ENCODE data around the gene KCNH1.

The KCNH1 gene, protein sequence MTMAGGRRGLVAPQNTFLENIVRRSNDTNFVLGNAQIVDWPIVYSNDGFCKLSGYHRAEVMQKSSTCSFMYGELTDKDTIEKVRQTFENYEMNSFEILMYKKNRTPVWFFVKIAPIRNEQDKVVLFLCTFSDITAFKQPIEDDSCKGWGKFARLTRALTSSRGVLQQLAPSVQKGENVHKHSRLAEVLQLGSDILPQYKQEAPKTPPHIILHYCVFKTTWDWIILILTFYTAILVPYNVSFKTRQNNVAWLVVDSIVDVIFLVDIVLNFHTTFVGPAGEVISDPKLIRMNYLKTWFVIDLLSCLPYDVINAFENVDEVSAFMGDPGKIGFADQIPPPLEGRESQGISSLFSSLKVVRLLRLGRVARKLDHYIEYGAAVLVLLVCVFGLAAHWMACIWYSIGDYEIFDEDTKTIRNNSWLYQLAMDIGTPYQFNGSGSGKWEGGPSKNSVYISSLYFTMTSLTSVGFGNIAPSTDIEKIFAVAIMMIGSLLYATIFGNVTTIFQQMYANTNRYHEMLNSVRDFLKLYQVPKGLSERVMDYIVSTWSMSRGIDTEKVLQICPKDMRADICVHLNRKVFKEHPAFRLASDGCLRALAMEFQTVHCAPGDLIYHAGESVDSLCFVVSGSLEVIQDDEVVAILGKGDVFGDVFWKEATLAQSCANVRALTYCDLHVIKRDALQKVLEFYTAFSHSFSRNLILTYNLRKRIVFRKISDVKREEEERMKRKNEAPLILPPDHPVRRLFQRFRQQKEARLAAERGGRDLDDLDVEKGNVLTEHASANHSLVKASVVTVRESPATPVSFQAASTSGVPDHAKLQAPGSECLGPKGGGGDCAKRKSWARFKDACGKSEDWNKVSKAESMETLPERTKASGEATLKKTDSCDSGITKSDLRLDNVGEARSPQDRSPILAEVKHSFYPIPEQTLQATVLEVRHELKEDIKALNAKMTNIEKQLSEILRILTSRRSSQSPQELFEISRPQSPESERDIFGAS

GRCh38 chr1:211133836-211134669, at the start of gene KCNH1:
TSS of gene KCNH1 (minus strand) at chr1:211134148. CDS start at chr1:211133945, 203 bp downstream.
- peak; percentile 43 to 94 (median 82) for DNase-seq

- no peak for DNase-seq
Measured at GRCh38 chr1:211182746-211183145, 48.8 kb upstream of the KCNH1 start.

GRCh38 chr1:211174375-211174774, 40.4 kb upstream of the KCNH1 start:
- DNase-seq = no peak

DNA sequence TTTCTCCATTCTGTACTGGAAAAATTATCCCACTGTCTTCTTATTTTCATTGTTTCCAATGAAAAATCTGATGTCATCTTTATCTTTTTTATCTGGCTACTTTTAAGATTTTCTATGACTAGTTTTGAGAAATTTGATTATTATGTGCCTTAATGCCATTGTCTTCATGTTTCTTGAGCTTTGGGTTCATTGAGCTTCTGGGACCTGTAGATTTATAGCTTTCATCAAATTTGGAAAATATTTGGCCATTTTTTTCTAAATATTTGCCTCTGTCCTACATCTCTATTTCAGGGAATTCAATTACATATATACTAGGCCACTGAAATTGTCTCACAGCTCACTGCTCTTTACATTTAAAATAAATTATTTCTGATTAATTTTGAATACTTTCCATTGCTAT, 38.7 kb upstream of the KCNH1 start:
- no peak for DNase-seq

DNA sequence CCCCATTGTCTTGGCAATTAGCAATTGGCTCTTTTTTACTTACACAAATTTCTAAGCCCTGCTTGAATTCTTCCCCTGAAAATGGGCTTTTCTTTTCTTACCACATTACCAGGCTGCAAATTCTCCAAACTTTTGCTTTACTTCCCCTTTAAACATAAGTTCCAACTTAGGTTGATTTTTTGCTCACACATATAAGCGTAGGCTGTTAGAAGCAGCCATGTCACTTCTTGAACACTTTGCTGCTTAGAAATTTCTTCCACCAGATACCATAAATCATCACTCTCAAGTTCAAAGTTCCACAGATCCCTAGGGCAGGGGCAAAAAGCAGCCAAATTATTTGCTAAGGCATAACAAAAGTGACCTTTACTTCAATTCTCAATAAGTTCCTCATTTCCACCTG, 35.4 kb upstream of the KCNH1 start:
- no peak for DNase-seq

GRCh38 chr1:211158866-211159265, 24.9 kb upstream of the KCNH1 start:
- no peak for DNase-seq

- DNase-seq = no peak
Measured at GRCh38 chr1:211155040-211155439, 21.1 kb upstream of the KCNH1 start.

- DNase-seq = no peak
Measured at GRCh38 chr1:211153932-211154331, 20.0 kb upstream of the KCNH1 start.

GRCh38 chr1:211148366-211148765, 14.4 kb upstream of the KCNH1 start:
- no peak for DNase-seq

DNA sequence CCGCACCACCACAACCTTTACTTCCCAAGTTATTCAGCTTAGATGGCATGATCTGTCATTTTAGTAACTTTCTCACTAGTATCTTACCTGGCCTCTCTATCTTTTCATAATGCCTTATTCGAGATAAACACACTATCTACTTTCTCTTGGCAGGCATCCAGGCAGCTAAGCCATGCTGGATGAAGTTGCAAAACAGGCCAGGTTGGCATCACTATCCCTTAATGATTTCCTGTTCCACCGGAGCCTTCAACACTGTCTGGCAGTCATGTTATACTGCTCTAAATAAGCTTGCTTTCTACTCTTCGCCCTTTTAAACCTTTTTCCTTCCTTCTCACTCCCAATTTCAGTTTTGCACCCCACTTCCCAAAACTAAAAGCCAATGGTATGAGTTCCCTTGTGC, 12.0 kb upstream of the KCNH1 start:
- DNase-seq = no peak

DNA sequence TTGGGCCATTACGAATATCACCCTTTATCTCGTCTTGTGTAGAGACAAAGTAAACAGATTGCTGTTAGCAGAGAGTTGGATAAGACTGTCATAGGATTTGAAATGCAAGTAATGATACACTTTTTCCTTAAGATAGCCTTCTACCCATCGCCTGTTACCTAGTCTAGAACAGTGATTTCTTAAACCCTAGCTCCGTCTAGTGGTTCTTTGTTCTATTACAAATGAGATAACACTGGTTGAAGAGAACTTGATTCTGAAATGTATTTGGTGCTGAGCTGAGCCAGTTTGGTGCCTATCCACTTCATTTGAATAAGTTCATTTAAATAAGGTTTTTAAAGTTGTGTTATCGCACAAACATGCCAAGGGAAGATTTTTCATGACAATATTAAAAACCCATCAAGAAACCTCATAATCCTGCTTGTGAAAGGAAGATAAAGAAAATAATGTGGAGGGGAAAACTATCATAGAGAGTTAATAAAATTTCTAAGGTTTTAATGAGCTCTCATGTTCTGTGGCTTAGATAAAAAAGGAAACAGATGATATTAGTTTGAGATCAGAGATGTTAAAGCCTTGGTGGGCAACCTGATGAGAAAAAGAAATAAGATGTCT, 1.5 kb upstream of the KCNH1 start:
- DNase-seq = peak in 1 of 56 donors; percentile 48

DNA sequence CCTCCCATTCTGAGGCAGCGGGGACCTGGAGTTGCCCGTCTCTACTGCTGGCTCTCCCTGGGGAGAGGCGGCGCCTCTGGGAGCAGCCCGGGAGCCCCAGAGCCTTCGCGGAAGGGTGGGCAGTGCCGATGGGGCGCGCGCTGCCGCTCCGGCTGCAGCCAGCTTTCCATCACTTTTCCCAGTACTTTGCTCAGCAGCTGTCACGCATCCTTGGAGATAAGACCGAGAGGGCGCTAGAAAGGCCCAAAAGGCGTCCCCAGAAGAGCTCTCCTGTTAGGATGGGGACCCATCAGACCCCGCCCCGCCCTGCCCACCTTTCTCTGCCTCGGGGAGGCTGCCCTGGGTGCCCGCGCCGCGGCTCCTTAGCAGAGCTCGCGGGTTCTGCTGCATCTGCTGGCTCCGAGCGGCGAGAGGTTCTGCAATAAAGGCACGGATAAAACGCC, 534 bp downstream of the KCNH1 start:
- peak in 34 of 56 donors; percentile 7 to 68 (median 46) for DNase-seq

DNA sequence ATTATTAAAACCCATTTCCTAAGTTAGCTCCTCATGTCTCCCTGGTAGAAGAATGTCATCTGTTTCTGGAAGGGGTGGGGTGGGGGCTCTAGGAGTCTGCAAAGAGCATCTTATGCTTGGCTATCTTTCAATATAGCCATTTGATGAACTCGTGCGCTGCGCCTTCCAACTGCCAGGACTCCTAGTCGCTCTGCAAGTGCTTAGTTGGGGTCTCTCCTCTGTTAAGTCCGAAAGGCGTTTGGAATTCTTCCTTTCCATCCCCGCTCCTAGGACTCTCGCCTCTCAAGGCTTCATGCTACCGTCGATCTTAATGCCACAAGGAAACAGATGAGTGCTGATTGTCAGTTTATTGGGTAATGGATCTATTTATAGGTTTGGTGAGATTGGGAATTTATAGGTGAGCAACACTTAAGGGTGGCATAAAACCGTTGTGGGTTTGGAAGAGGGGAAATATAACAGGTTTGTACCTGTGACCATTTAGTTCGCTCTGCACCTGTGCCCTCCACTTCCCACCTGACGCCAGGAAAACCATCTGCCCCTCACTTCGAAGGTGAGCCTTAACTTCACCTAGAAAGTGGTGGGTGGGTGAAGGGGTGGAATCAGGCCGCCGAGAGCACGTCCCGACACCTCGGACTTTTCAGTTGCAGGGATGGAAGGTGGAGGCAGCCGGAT, 1.1 kb downstream of the KCNH1 start:
- peak in 14 of 56 donors; percentile 1 to 24 (median 6) for DNase-seq

DNA sequence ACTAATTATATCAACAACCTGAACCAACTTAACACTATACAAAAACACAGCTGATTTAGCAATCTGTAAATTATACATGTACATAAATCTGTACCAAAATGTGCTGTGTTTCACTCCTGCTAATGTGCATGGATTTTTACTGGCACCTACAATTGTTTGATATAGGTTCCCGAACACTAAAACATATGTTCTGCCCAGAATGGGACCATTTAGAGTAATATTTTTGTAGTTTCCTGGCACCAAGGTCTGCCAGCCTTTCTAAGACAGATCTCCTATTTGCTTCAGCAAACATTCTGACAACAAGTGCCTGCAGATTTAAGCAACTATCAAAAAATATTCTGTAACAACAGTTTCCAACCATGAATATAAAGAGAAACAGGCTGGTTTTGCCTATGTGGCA, 4.2 kb downstream of the KCNH1 start:
- DNase-seq = no peak

GRCh38 chr1:211127166-211127565, 6.8 kb downstream of the KCNH1 start:
- DNase-seq = no peak

- no peak for DNase-seq
Measured at GRCh38 chr1:211126622-211127021, 7.3 kb downstream of the KCNH1 start.

DNA sequence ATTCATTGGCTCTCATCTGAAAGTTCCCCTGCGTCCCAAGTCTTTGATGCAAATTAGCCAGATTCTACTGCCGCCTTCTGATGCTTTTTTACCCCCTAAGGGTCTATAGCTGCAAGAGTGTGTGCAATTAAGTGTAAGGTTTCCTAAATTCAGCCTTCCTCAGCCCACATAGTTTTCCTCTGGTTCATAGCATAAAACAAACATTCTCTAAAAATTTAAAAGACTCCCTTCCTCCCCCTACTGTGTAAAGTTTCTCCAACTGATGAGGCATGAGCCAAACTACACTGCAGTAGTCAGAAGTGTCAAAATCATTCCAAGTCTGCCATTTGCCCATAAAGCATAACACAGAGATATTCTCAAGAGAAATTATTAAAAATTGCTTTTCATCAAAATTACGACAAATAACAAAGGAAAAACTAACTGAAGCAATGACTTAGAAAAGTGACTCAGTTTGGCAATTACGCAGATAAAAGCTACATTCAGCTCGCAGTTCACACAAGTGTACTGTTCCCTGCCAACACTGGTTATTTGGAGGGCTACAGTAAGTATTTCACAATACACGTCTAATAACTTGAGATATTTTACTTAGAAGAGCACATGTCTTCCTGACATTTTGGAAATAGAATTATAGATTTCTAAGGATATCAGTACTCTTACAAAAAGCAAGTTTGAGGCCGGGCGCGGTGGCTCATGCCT, 15.4 kb downstream of the KCNH1 start:
- no peak for DNase-seq

- DNase-seq = no peak
Measured at GRCh38 chr1:211114446-211114845, 19.5 kb downstream of the KCNH1 start.

- DNase-seq = no peak
Measured at GRCh38 chr1:211113566-211113965, 20.4 kb downstream of the KCNH1 start.

- no peak for DNase-seq
Measured at GRCh38 chr1:211111351-211111750, 22.6 kb downstream of the KCNH1 start.

Data from amygdala (tissue), 56 donors.